Astrocyte of the hippocampus (primary cell): ENCODE measurements around the gene EEF1AKMT1.

Experiments
- DNase-seq: peaks from one replicate; pipeline ENCODE4 v3.0.0; 2011; ENCODE audit warnings: low read depth, low spot score

EEF1AKMT1 gene

GRCh38 chr13:20699715-20700114 is 74.0 kb downstream of the EEF1AKMT1 start:
- DNase-seq: no peak

GRCh38 chr13:20696073-20696472 is 77.7 kb downstream of the EEF1AKMT1 start:
- DNase-seq: no peak

GRCh38 chr13:20691616-20692015 is 82.1 kb downstream of the EEF1AKMT1 start:
- DNase-seq: no peak

- no peak for DNase-seq
These were observed 84.5 kb downstream of the EEF1AKMT1 start for GRCh38 chr13:20689291-20689690.

- no peak for DNase-seq
These were observed 86.7 kb downstream of the EEF1AKMT1 start for GRCh38 chr13:20686863-20687579.

- no peak for DNase-seq
These were observed 87.6 kb downstream of the EEF1AKMT1 start for GRCh38 chr13:20686167-20686566.

GRCh38 chr13:20685092-20685491 is 88.7 kb downstream of the EEF1AKMT1 start:
- no peak for DNase-seq

- DNase-seq: no peak
These were observed 89.2 kb downstream of the EEF1AKMT1 start for GRCh38 chr13:20684546-20684945.

GRCh38 chr13:20684041-20684440 is 89.7 kb downstream of the EEF1AKMT1 start:
- DNase-seq: no peak

GRCh38 chr13:20682061-20682460 is 91.7 kb downstream of the EEF1AKMT1 start:
- DNase-seq: peak; percentile 15

GRCh38 chr13:20681481-20681880 is 92.3 kb downstream of the EEF1AKMT1 start:
- peak; percentile 84 for DNase-seq

- DNase-seq: no peak
These were observed 93.2 kb downstream of the EEF1AKMT1 start for GRCh38 chr13:20680416-20681080.

GRCh38 chr13:20679879-20680278 is 93.9 kb downstream of the EEF1AKMT1 start:
- DNase-seq: no peak
